BE2C (cell line): Measurements from ENCODE around the gene CFAP69.

Source experiments
- DNase-seq: peaks from one replicate; pipeline ENCODE4 v3.0.0-alpha.2; 2020
- H3K27me3 ChIP-seq: fragments of 250-450 bp; sonication (Bioruptor Pico); 2 replicates; pipeline ENCODE4 v1.5.1; 2020; ENCODE audit warnings: mild to moderate bottlenecking
- H3K36me3 ChIP-seq: fragments of 250-450 bp; sonication (Bioruptor Pico); 2 replicates; pipeline ENCODE4 v1.5.1; 2020; ENCODE audit warnings: mild to moderate bottlenecking
- H3K4me1 ChIP-seq: fragments of 250-450 bp; sonication (Bioruptor Pico); 2 replicates; pipeline ENCODE4 v1.5.1; 2020
- H3K4me3 ChIP-seq: 2 replicates; pipeline ENCODE4 v1.5.1; 2011; ENCODE audit warnings: low read depth, low read length
- H3K9me3 ChIP-seq: fragments of 250-450 bp; sonication (Bioruptor Pico); 2 replicates; pipeline ENCODE4 v1.5.1; 2020
- TF ChIP-seq, protein P1 (sequence below): IDR thresholded peaks from 2 replicates; pipeline ENCODE4 v1.5.1; 2012; ENCODE audit warnings: mild to moderate bottlenecking, low read depth, low read length

The CFAP69 gene

DNA sequence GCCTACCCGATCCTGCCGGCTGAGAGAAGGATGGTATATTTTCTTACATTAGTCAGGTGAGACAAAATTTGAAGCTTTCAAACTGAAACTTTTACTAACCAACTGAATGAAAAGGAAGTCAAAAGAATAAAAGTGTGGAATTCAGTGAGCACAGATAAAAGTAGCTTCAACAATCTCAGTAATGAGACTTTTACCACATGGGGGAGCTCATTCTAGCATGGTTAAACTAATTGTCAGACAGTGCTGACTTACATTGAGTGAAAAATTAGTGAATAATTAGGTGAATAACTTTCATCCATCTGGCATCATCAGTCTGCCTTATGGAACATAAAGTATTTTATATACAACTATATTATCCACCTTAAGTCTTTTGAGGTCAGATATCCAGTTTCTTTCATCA is 67.8 kb downstream of the CFAP69 start:
- H3K4me3 ChIP-seq, result no peak overlapping the region
- H3K27me3 ChIP-seq, result no peaks in the 10 kb centered on the region; the same call in 1 of the 2 replicates
- no peaks in the 10 kb centered on the region for H3K36me3 ChIP-seq
- TF ChIP-seq, protein P1, sequence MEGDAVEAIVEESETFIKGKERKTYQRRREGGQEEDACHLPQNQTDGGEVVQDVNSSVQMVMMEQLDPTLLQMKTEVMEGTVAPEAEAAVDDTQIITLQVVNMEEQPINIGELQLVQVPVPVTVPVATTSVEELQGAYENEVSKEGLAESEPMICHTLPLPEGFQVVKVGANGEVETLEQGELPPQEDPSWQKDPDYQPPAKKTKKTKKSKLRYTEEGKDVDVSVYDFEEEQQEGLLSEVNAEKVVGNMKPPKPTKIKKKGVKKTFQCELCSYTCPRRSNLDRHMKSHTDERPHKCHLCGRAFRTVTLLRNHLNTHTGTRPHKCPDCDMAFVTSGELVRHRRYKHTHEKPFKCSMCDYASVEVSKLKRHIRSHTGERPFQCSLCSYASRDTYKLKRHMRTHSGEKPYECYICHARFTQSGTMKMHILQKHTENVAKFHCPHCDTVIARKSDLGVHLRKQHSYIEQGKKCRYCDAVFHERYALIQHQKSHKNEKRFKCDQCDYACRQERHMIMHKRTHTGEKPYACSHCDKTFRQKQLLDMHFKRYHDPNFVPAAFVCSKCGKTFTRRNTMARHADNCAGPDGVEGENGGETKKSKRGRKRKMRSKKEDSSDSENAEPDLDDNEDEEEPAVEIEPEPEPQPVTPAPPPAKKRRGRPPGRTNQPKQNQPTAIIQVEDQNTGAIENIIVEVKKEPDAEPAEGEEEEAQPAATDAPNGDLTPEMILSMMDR, result peak; percentile 25
- no peak for DNase-seq
- no peaks in the 10 kb centered on the region for H3K9me3 ChIP-seq
- H3K4me1 ChIP-seq, result no peaks in the 10 kb centered on the region

DNA sequence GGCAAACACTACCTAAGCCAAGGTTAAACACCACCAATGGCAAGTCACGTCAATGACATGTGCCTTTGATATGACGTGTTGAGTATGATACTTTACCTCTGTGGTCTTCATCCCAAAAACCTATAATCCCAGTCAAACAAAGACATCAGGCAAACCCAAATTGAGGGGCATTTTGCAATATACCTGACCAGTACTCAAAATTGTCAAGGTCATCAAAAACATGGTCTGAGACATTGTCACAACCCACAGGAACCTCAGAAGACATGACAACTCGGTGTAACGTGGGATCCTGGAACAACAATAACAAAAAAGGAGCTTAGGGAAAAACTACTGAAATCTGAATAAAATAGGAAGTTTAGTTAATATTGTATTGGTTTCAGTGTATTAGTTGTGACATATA is 68.9 kb downstream of the CFAP69 start:
- no peaks in the 10 kb centered on the region for H3K9me3 ChIP-seq
- H3K4me1 ChIP-seq, result no peaks in the 10 kb centered on the region
- H3K27me3 ChIP-seq, result peaks cover 4% of the 10 kb centered on the region; the same call in 1 of the 2 replicates
- H3K4me3 ChIP-seq, result no peak overlapping the region
- DNase-seq, result no peak
- no peaks in the 10 kb centered on the region for H3K36me3 ChIP-seq
- TF ChIP-seq, protein P1, result no peak

DNA sequence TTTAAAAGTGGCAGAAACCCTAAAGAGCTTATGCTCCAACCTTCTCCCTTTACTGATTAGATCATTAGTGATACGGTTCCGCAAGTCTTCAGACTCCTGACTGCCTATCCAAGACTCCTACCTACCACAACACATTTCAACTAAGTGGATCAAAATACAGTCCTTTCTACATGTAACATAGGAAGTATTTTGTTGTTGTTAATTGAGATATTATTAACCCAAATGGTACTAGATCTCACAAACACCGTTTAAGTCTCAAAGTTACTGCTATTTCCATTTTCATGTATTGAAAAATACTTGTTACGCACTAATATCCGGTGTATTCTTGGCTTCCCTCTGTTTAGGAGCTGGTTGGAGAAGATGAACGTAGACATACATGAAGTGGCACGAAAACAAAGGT is 75.0 kb downstream of the CFAP69 start:
- Histone ChIP-seq H3K36me3 (no peaks in the 10 kb centered on the region), H3K27me3 (peaks cover 47% of the 10 kb centered on the region)
- TF ChIP-seq, protein P1, result no peak

DNA sequence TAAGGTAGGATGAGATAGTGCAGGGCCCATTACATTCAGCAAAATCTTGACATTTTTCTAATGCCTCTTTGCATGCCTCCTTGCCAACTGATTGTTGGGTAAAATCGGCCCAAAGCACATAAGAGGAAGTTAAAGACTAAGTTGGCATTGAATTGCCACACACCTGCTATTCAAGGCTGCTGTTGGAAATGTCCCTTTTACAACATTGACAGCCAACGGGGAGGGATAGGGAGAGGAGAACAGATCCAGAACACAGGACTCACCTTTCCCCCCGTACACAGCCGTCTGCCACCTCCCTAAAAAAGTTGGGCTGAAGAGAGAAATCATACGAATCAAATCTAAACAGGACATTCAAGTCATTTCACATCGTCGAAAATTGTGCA is 75.4 kb downstream of the CFAP69 start:
- no peaks in the 10 kb centered on the region for H3K9me3 ChIP-seq
- H3K36me3 ChIP-seq, result no peaks in the 10 kb centered on the region
- no peaks in the 10 kb centered on the region for H3K4me1 ChIP-seq
- peaks cover 47% of the 10 kb centered on the region for H3K27me3 ChIP-seq
- H3K4me3 ChIP-seq, result no peak overlapping the region
- no peak for DNase-seq
- TF ChIP-seq, protein P1, result no peak

More for the DNA sequence above, 75.0 kb downstream of the CFAP69 start:
- no peaks in the 10 kb centered on the region for H3K4me1 ChIP-seq
- H3K9me3 ChIP-seq, result no peaks in the 10 kb centered on the region
- no peak overlapping the region for H3K4me3 ChIP-seq
- DNase-seq, result no peak

DNA sequence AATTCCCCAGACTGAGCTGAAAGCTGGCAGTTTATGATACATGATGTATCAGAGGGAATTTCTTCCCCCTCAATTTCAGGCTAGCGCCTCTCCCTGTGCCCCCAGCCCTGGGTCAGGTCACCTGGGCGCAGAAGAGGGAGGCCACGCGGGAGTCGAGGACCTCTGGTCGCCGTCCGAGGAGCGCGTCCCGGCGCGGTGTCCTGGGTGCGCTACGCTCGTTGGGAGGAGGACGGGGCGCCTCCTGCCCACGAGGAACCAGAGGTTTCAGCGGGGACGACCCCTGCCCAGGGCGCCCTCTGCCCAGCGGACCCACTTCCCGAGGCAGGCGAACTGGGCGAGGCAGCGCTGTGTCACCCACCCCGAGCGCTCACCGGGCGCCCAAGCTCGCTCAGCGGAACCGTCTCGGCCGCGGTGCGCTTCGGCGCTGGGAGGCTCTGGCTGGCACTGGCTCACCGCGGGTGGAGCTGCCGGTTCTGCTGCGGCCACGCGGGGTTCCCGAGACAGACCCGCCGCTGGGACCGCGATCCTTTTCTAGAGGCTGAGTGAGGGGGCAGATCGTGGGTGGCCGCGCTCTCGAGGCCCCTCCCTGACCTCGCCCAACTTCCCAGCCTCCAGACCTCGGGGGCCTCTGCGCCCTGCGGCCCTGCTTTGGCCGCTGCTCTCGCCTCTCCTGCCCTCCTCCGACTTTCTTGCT is 76.0 kb downstream of the CFAP69 start, which contains the start of gene FAM237B:
Gene FAM237B, minus strand, starts transcription at position 504 of the 694 bp plus-strand sequence. CDS start 1,556 bp downstream, outside the sequence.
- Histone ChIP-seq H3K4me1 (no peaks in the 10 kb centered on the region), H3K27me3 (peaks cover 47% of the 10 kb centered on the region), H3K4me3 (no peak within 1 kb of the TSS), H3K9me3 (no peaks in the 10 kb centered on the region), H3K36me3 (no peaks in the 10 kb centered on the region)
- TF ChIP-seq, protein P1, result no peak
- DNase-seq, result no peak

DNA sequence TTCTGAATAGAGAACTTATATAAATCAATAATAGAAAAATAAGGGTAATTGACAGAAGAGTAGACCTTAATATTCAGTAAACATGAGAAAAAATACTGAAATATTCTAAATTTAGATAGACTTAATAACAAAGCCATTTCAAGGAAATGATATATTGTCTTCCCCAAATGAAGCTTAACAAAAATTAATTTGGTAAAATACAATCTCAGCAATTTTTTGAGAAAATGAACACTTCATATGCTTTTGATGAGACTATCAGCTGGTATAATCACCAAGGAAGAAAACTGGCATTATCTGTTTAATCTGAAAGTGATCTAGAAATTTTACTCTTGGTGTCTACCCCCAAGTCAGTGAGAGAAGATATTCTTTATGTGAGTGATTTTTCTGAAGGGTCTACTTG is 77.9 kb downstream of the CFAP69 start:
- TF ChIP-seq, protein P1, result no peak
- no peak for DNase-seq
- H3K36me3 ChIP-seq, result no peaks in the 10 kb centered on the region
- no peaks in the 10 kb centered on the region for H3K4me1 ChIP-seq
- no peaks in the 10 kb centered on the region for H3K9me3 ChIP-seq
- peaks cover 47% of the 10 kb centered on the region for H3K27me3 ChIP-seq
- H3K4me3 ChIP-seq, result no peak overlapping the region
